SK-N-SH treated with all-trans-retinoic acid at 6 μM for 48 hours (cell line): ENCODE results near the gene TMEM238L.

Source experiments
- ARNTL ChIP-seq: fragments of 450-650 bp; formaldehyde crosslinking; IDR thresholded peaks from 2 replicates; pipeline ENCODE4 v1.5.0; 2020; ENCODE audit warnings: low read depth, mild to moderate bottlenecking, moderate library complexity, borderline replicate concordance
- BACH2 ChIP-seq: fragments of 250-450 bp; sonication (Bioruptor Pico); IDR thresholded peaks from 2 replicates; pipeline ENCODE4 v1.9.0; 2021; ENCODE audit warnings: mild to moderate bottlenecking, borderline replicate concordance
- CREB5 ChIP-seq: fragments of 250-450 bp; sonication (Bioruptor Pico); IDR thresholded peaks from 2 replicates; pipeline ENCODE4 v1.5.1; 2020; ENCODE audit warnings: low read depth, mild to moderate bottlenecking, moderate library complexity
- CSDC2 ChIP-seq: fragments of 250-450 bp; sonication (Bioruptor Pico); IDR thresholded peaks from 2 replicates; pipeline ENCODE4 v1.5.0; 2020; ENCODE audit warnings: mild to moderate bottlenecking, moderate library complexity
- OSR1 ChIP-seq: fragments of 250-450 bp; sonication (Bioruptor Pico); IDR thresholded peaks from 2 replicates; pipeline ENCODE4 v1.8.0; 2022; ENCODE audit warnings: moderate library complexity, mild to moderate bottlenecking, inconsistent platforms
- PATZ1 ChIP-seq: fragments of 250-450 bp; sonication (Bioruptor Pico); IDR thresholded peaks from 2 replicates; pipeline ENCODE4 v1.8.0; 2020; ENCODE audit warnings: mild to moderate bottlenecking, moderate library complexity, borderline replicate concordance
- SNAI2 ChIP-seq: fragments of 250-450 bp; sonication (Bioruptor Pico); IDR thresholded peaks from 2 replicates; pipeline ENCODE4 v1.5.0; 2020; ENCODE audit warnings: mild to moderate bottlenecking, moderate library complexity
- ZC3H10 ChIP-seq: fragments of 250-450 bp; sonication (Bioruptor Pico); IDR thresholded peaks from 2 replicates; pipeline ENCODE4 v1.5.1; 2021; ENCODE audit warnings: mild to moderate bottlenecking, moderate library complexity
- ZFP3 ChIP-seq: fragments of 250-450 bp; sonication (Bioruptor Pico); IDR thresholded peaks from 2 replicates; pipeline ENCODE4 v1.5.0; 2020; ENCODE audit warnings: mild to moderate bottlenecking, moderate library complexity
- ZNF565 ChIP-seq: fragments of 450-650 bp; formaldehyde crosslinking; conservative IDR thresholded peaks from 2 replicates; pipeline ENCODE4 v1.5.0; 2020; ENCODE audit warnings: low read depth, mild to moderate bottlenecking, moderate library complexity
- ZNF70 ChIP-seq: fragments of 450-650 bp; formaldehyde crosslinking; IDR thresholded peaks from 2 replicates; pipeline ENCODE4 v1.5.0; 2020; ENCODE audit warnings: mild to moderate bottlenecking, moderate library complexity
- ZNF8 ChIP-seq: fragments of 450-650 bp; formaldehyde crosslinking; IDR thresholded peaks from 2 replicates; pipeline ENCODE4 v1.5.0; 2020; ENCODE audit warnings: mild to moderate bottlenecking, moderate library complexity
- TF ChIP-seq, protein P1 (sequence below): fragments of 250-450 bp; sonication (Bioruptor Pico); IDR thresholded peaks from 2 replicates; pipeline ENCODE4 v1.5.1; 2021; ENCODE audit warnings: mild to moderate bottlenecking, moderate library complexity
- TF ChIP-seq, protein P2 (sequence below): fragments of 250-450 bp; sonication (Bioruptor Pico); IDR thresholded peaks from 2 replicates; pipeline ENCODE4 v1.5.0; 2020; ENCODE audit warnings: mild to moderate bottlenecking, moderate library complexity

- no peak for TF ChIP-seq PATZ1 (CRISPR knock-in tag)
- no peak for TF ChIP-seq CREB5 (CRISPR knock-in tag)
- TF ChIP-seq, protein P1, sequence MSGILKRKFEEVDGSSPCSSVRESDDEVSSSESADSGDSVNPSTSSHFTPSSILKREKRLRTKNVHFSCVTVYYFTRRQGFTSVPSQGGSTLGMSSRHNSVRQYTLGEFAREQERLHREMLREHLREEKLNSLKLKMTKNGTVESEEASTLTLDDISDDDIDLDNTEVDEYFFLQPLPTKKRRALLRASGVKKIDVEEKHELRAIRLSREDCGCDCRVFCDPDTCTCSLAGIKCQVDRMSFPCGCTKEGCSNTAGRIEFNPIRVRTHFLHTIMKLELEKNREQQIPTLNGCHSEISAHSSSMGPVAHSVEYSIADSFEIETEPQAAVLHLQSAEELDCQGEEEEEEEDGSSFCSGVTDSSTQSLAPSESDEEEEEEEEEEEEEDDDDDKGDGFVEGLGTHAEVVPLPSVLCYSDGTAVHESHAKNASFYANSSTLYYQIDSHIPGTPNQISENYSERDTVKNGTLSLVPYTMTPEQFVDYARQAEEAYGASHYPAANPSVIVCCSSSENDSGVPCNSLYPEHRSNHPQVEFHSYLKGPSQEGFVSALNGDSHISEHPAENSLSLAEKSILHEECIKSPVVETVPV = no peak
- no peak for TF ChIP-seq OSR1 (CRISPR knock-in tag)
- TF ChIP-seq CSDC2 (CRISPR knock-in tag) = no peak
- no peak for TF ChIP-seq ZFP3 (CRISPR knock-in tag)
- no peak for TF ChIP-seq ZC3H10
- no peak for TF ChIP-seq ARNTL (CRISPR knock-in tag)
- TF ChIP-seq ZNF565 = no peak
- TF ChIP-seq ZNF70 = no peak
- no peak for TF ChIP-seq SNAI2 (CRISPR knock-in tag)
- TF ChIP-seq ZNF8 = no peak
- TF ChIP-seq BACH2 (CRISPR knock-in tag) = no peak
- TF ChIP-seq, protein P2, sequence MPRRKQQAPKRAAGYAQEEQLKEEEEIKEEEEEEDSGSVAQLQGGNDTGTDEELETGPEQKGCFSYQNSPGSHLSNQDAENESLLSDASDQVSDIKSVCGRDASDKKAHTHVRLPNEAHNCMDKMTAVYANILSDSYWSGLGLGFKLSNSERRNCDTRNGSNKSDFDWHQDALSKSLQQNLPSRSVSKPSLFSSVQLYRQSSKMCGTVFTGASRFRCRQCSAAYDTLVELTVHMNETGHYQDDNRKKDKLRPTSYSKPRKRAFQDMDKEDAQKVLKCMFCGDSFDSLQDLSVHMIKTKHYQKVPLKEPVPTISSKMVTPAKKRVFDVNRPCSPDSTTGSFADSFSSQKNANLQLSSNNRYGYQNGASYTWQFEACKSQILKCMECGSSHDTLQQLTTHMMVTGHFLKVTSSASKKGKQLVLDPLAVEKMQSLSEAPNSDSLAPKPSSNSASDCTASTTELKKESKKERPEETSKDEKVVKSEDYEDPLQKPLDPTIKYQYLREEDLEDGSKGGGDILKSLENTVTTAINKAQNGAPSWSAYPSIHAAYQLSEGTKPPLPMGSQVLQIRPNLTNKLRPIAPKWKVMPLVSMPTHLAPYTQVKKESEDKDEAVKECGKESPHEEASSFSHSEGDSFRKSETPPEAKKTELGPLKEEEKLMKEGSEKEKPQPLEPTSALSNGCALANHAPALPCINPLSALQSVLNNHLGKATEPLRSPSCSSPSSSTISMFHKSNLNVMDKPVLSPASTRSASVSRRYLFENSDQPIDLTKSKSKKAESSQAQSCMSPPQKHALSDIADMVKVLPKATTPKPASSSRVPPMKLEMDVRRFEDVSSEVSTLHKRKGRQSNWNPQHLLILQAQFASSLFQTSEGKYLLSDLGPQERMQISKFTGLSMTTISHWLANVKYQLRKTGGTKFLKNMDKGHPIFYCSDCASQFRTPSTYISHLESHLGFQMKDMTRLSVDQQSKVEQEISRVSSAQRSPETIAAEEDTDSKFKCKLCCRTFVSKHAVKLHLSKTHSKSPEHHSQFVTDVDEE (CRISPR knock-in tag) = no peak
Observed at GRCh38 chr17:10821770-10822169, 17.9 kb upstream of the TMEM238L start.
